OCI-LY3 (cell line): ENCODE measurements around the gene PEMT.

Source experiments
- EZH2phosphoT487 ChIP-seq: fragments of 200-600 bp; shearing (Covaris generic); IDR thresholded peaks from 2 replicates; pipeline ENCODE4 v1.6.1; 2018; ENCODE audit warnings: antibody characterized with exemption, mixed run types, low read depth
- TF ChIP-seq, protein P1 (sequence below): fragments of 200-600, 300-600 bp; sonication (generic); IDR thresholded peaks from 2 replicates; pipeline ENCODE4 v1.5.1; 2014; ENCODE audit warnings: antibody characterized with exemption, low read length, low read depth

DNA sequence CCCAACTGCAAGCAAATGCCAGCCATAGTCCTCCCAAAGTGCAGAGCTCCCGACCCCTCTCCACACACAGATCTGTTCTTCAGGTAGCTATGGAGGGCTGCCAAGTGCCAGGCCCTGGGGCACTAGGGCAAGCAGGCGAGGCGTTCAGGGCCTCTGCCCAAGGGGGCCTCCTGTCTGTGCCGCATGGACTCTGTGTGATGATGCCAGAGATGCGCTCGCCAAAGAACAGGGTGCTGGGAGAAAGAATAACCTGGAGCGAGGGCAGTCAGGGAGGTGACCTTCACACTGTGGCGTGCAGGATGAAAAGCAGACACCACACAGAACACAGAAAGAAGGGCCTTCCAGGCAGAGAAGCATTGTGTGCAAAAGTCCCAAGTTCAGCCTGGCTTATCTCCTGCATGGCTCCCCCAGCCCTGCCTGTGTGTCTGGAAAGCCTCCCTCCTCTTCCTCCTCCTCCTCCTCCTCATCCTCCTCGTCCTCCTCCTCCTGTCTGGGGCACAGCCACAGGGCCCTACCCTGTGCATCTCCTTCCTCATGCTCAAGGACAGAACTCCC is 44.2 kb downstream of the PEMT start:
- TF ChIP-seq, protein P1, sequence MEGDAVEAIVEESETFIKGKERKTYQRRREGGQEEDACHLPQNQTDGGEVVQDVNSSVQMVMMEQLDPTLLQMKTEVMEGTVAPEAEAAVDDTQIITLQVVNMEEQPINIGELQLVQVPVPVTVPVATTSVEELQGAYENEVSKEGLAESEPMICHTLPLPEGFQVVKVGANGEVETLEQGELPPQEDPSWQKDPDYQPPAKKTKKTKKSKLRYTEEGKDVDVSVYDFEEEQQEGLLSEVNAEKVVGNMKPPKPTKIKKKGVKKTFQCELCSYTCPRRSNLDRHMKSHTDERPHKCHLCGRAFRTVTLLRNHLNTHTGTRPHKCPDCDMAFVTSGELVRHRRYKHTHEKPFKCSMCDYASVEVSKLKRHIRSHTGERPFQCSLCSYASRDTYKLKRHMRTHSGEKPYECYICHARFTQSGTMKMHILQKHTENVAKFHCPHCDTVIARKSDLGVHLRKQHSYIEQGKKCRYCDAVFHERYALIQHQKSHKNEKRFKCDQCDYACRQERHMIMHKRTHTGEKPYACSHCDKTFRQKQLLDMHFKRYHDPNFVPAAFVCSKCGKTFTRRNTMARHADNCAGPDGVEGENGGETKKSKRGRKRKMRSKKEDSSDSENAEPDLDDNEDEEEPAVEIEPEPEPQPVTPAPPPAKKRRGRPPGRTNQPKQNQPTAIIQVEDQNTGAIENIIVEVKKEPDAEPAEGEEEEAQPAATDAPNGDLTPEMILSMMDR, result no peak
- no peak for TF ChIP-seq EZH2phosphoT487
